Retinal pigment epithelial cell (primary cell): ENCODE results near the gene TXNL4A.
A peak's percentile ranks its signal among the peaks of the same experiment; 100 is the strongest.

Source experiments
- DNase-seq: peaks from one replicate; pipeline ENCODE4 v3.0.0-alpha.2; 2010; ENCODE audit warnings: low read depth
- H3K4me3 ChIP-seq: 2 replicates; pipeline ENCODE4 v1.5.1; 2011; ENCODE audit warnings: mild to moderate bottlenecking, low read length, control low read depth, moderate library complexity
- TF ChIP-seq, protein P1 (sequence below): conservative IDR thresholded peaks from 2 replicates; pipeline ENCODE4 v1.5.1; 2011; ENCODE audit warnings: low read depth, low read length, control low read depth, inconsistent platforms

Gene TXNL4A

GRCh38 chr18:79942786-79943607 is 45.4 kb downstream of the TXNL4A start:
- TF ChIP-seq, protein P1, sequence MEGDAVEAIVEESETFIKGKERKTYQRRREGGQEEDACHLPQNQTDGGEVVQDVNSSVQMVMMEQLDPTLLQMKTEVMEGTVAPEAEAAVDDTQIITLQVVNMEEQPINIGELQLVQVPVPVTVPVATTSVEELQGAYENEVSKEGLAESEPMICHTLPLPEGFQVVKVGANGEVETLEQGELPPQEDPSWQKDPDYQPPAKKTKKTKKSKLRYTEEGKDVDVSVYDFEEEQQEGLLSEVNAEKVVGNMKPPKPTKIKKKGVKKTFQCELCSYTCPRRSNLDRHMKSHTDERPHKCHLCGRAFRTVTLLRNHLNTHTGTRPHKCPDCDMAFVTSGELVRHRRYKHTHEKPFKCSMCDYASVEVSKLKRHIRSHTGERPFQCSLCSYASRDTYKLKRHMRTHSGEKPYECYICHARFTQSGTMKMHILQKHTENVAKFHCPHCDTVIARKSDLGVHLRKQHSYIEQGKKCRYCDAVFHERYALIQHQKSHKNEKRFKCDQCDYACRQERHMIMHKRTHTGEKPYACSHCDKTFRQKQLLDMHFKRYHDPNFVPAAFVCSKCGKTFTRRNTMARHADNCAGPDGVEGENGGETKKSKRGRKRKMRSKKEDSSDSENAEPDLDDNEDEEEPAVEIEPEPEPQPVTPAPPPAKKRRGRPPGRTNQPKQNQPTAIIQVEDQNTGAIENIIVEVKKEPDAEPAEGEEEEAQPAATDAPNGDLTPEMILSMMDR = no peak
- H3K4me3 ChIP-seq = no peak overlapping the region
- no peak for DNase-seq

GRCh38 chr18:79942211-79942610 is 46.2 kb downstream of the TXNL4A start:
- no peak for DNase-seq
- TF ChIP-seq, protein P1 = no peak
- no peak overlapping the region for H3K4me3 ChIP-seq

DNA sequence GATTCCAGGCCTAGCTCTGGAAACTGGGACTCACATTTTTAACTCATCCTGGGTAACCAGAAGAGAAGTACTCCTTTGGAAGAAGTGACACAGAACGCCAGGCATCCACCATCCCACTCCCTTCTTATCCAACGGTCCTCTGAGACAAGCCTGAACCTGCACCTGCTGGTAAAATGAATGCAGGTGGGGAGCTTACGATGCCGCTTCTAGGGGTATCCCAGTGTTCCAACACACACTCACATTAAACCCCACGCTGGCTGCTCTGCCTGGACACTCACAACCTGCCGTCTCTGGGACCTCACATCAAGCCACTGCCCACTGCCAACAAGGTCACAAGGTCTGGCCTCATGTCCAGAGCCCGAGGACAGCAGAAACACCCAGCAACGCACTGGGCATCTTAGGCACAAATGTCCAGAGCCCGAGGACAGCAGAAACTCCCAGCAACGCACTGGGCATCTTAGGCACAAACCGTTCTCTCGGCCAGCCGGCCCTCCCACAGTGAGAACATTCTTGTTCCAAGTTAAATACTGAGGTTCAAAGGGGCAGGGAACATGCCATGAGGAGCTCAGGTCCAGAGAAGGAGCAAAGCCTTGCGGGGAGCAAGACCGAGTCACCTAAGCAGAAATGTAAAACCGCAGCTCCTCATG is 46.8 kb downstream of the TXNL4A start:
- no peak for DNase-seq
- TF ChIP-seq, protein P1 = no peak
- no peak overlapping the region for H3K4me3 ChIP-seq

DNA sequence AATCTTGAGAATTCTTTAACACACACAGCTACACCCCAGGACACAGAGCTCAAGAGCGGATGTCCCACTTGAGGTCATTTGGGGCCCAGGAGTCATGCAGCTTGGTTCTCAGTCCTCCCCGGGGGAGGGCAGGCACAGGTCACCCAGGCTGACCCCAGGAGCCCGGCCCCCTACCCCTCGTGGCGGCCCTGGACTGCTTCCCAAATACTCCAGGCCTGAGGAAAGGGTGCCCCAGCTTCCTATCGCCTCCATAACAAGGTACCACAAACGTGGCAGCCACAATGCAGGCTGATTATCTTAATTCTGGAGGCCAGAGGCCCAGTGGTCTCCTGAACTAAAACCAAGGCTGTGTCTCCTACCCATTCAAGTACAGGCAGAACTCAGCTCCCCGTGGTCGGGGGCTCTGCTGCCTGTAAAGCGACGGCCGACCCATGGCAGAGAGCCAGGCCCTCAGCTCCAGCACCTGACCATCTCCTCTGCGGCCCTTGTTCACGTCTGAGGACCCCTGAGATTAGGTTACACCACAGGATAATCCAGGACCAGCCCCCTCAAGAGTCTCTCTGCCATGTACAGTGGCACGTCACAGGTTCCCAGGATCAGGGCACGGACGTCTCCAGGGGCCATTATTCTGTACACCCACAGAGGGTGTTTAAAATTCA is 47.4 kb downstream of the TXNL4A start:
- TF ChIP-seq, protein P1 = no peak
- DNase-seq = no peak
- H3K4me3 ChIP-seq = no peak overlapping the region

DNA sequence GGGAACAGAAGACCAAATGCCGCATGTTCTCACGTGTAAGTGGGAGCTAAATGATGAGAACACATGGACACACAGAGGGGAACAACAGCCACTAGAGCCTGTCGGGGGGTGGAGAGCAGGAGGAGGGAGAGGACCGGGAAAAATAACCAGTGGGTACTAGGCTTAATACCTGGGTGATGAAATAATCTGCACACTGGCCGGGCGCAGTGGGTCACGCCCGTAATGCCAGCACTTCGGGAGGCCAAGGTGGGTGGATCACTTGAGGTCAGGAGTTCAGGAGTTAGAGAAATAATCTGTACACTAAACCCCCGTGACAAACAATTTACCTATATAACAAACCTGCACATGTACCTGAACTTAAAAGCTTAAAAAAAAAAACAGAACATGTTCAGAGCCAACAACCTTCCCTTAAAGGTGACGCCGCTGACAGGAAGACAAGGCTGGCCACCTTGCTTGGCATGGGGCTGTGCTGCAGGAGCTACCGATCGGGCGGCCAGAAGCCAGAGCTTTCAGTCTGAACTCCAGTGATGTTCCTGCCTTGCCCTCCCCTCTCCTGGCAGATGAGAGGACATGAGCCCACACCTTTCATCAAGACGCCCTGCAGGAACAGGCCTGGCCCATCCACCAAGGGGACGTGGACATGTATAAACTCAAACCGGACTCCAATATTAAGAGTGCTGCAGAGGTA is 48.1 kb downstream of the TXNL4A start:
- no peak for DNase-seq
- no peak overlapping the region for H3K4me3 ChIP-seq
- TF ChIP-seq, protein P1 = no peak

GRCh38 chr18:79939096-79939495 is 49.3 kb downstream of the TXNL4A start:
- no peak overlapping the region for H3K4me3 ChIP-seq
- DNase-seq = peak; percentile 78
- TF ChIP-seq, protein P1 = no peak
